PC-9 (cell line): Measurements from ENCODE around the gene MCU. TPM values are rescaled to one million over a fixed set of nuclear protein-coding genes. Genes with fewer than 3 reads are reported as not detected.
"Not testable (repeated sequence)": the region's sequence is repeated elsewhere in the genome, so short reads cannot be mapped to it uniquely, and the experiment has no call there.

ENCODE experiments used
- BruUV-seq: library from RNA; stranded (reverse); fragments of 400-500 nt; replicated peaks from 2 replicates; lab custom pipeline; 2021; lab: Mats Ljungman, UMichigan
- CTCF ChIA-PET: fragments of 300-600 bp; sonication (Branson Sonifier 250); formaldehyde crosslinking; loops from one replicate; lab custom pipeline; 2022; ENCODE audit warnings: antibody characterized with exemption; lab: Charles Lee
- POLR2A ChIA-PET: fragments of 300-600 bp; sonication (Branson Sonifier 250); formaldehyde crosslinking; loops from one replicate; lab custom pipeline; 2022; ENCODE audit warnings: antibody characterized with exemption; ENCODE audit not compliant: unreplicated experiment; lab: Charles Lee
- DNase-seq, 2 experiments: peaks; one replicate each; pipeline versions ENCODE4 v3.0.0 to v3.0.0-alpha.2; 2015 to 2022; ENCODE audit warnings: mixed read lengths in 1 of 2
- H2AFZ ChIP-seq: fragments of 200-600 bp; sonication (generic); 2 replicates; pipeline ENCODE4 v1.8.1; 2017; ENCODE audit warnings: antibody characterized with exemption
- H3F3A ChIP-seq: fragments of 200-600 bp; sonication (generic); 2 replicates; pipeline ENCODE4 v1.8.1; 2017; ENCODE audit warnings: antibody characterized with exemption, mild to moderate bottlenecking, low read depth; ENCODE audit not compliant: insufficient read depth
- H3K27ac ChIP-seq: fragments of 200-600 bp; sonication (generic); 2 replicates; pipeline ENCODE4 v1.6.1; 2016; ENCODE audit warnings: mixed run types
- H3K27me3 ChIP-seq: fragments of 200-600 bp; sonication (generic); 2 replicates; pipeline ENCODE4 v1.6.1; 2016; ENCODE audit warnings: low read depth, mixed run types; ENCODE audit not compliant: insufficient read depth
- H3K36me3 ChIP-seq: fragments of 200-600 bp; sonication (generic); 2 replicates; pipeline ENCODE4 v1.6.1; 2016; ENCODE audit warnings: low read depth, mixed run types
- H3K4me1 ChIP-seq: fragments of 200-600 bp; sonication (generic); replicated peaks from 2 replicates; pipeline ENCODE4 v1.6.1; 2016; ENCODE audit warnings: mixed run types; ENCODE audit not compliant: insufficient read depth
- H3K4me2 ChIP-seq: fragments of 200-600 bp; sonication (generic); 2 replicates; pipeline ENCODE4 v1.6.1; 2017; ENCODE audit warnings: mixed run types
- H3K4me3 ChIP-seq: fragments of 200-600 bp; sonication (generic); 2 replicates; pipeline ENCODE4 v1.6.1; 2016; ENCODE audit warnings: mixed run types
- H3K79me2 ChIP-seq: fragments of 200-600 bp; sonication (generic); 2 replicates; pipeline ENCODE4 v1.6.1; 2017; ENCODE audit warnings: low read depth, mixed run types
- H3K9me2 ChIP-seq: fragments of 200-600 bp; sonication (generic); 2 replicates; pipeline ENCODE4 v1.8.1; 2017; ENCODE audit warnings: mild to moderate bottlenecking; ENCODE audit not compliant: insufficient read depth
- H3K9me3 ChIP-seq: fragments of 200-600 bp; sonication (generic); 2 replicates; pipeline ENCODE4 v1.8.1; 2016; ENCODE audit warnings: low read depth; ENCODE audit not compliant: insufficient read depth
- H4K20me1 ChIP-seq: fragments of 200-600 bp; sonication (generic); 2 replicates; pipeline ENCODE4 v1.8.1; 2017; ENCODE audit not compliant: insufficient read depth
- CTCF ChIP-seq: fragments of 200-600 bp; sonication (generic); conservative IDR thresholded peaks from 2 replicates; pipeline ENCODE4 v1.6.1; 2017; ENCODE audit warnings: mixed run types, antibody characterized with exemption, mild to moderate bottlenecking, moderate library complexity
- EZH2 ChIP-seq: fragments of 200-600 bp; sonication (generic); IDR thresholded peaks from 2 replicates; pipeline ENCODE4 v1.8.0; 2017; ENCODE audit warnings: antibody characterized with exemption, low read depth
- intact Hi-C: fragments of 100-400 bp; cut with micrococcal nuclease; formaldehyde crosslinking; loops from one replicate; pipeline ENCODE4 v1.10.0; 2022; ENCODE audit not compliant: unreplicated experiment
- total RNA-seq: library from RNA; stranded (reverse); gene quantifications from 2 replicates; pipeline ENCODE4 v1.2.3, GENCODE V29; 2021

MCU gene
- total RNA-seq, 1 experiment from 2014 or later: 59.5 TPM

- no peaks in the 10 kb centered on the region for H3K36me3 ChIP-seq
- H3K9me3 ChIP-seq: no peaks in the 10 kb centered on the region
- H3F3A ChIP-seq: no peaks in the 10 kb centered on the region
- H3K27me3 ChIP-seq: no peaks in the 10 kb centered on the region
- CTCF ChIA-PET: no interaction called here
- no peak overlapping the region for H2AFZ ChIP-seq
- no peaks in the 10 kb centered on the region for H4K20me1 ChIP-seq
- H3K79me2 ChIP-seq: no peaks in the 10 kb centered on the region
- DNase-seq: no peak
- H3K9me2 ChIP-seq: no peaks in the 10 kb centered on the region
- H3K27ac ChIP-seq: no peak overlapping the region
- TF ChIP-seq EZH2 (no peak), CTCF (no peak)
- POLR2A ChIA-PET: interaction anchor here (0.7 kb wide), 1 partner anchor 1364 kb away, joined by 4 read pairs; no protein-coding TSS in a partner anchor
- BruUV-seq: no TSS peak
- H3K4me1 ChIP-seq: no peaks in the 10 kb centered on the region
- H3K4me3 ChIP-seq: no peak overlapping the region
- H3K4me2 ChIP-seq: no peak overlapping the region
- intact Hi-C loops: no loop called here
Observed at GRCh38 chr10:72899545-72899944, 207.6 kb downstream of the MCU start.

- H3K36me3 ChIP-seq, intact Hi-C loops, H3K9me2 ChIP-seq, POLR2A ChIA-PET, H3K4me2 ChIP-seq, H4K20me1 ChIP-seq, H3K9me3 ChIP-seq, CTCF ChIA-PET, H3K79me2 ChIP-seq, BruUV-seq, H3F3A ChIP-seq, DNase-seq, H3K27ac ChIP-seq, H3K4me1 ChIP-seq, H3K27me3 ChIP-seq, H3K4me3 ChIP-seq, H2AFZ ChIP-seq: not testable (repeated sequence)
Observed at GRCh38 chr10:72903941-72904446, 212.1 kb downstream of the MCU start.

GRCh38 chr10:72904806-72905205, 212.9 kb downstream of the MCU start:
- Histone ChIP-seq H3K9me3 (no peaks in the 10 kb centered on the region), H3K9me2 (no peaks in the 10 kb centered on the region), H3K4me3 (no peak overlapping the region), H2AFZ (no peak overlapping the region), H3K4me1 (no peaks in the 10 kb centered on the region), H3K4me2 (no peak overlapping the region), H3K36me3 (no peaks in the 10 kb centered on the region), H3K27me3 (no peaks in the 10 kb centered on the region), H4K20me1 (no peaks in the 10 kb centered on the region), H3F3A (no peaks in the 10 kb centered on the region), H3K79me2 (no peaks in the 10 kb centered on the region), H3K27ac (no peak overlapping the region)
- intact Hi-C loops: no loop called here
- BruUV-seq: no TSS peak
- ChIA-PET CTCF (no interaction called here), POLR2A (interaction anchor here (0.5 kb wide), 1 partner anchor 431 kb away, joined by 3 read pairs; no protein-coding TSS in a partner anchor)
- no peak for DNase-seq
- TF ChIP-seq EZH2 (no peak), CTCF (no peak)

- TF ChIP-seq EZH2 (no peak), CTCF (no peak)
- no peaks in the 10 kb centered on the region for H3F3A ChIP-seq
- H3K4me2 ChIP-seq: no peak overlapping the region
- no peaks in the 10 kb centered on the region for H4K20me1 ChIP-seq
- H3K4me1 ChIP-seq: no peaks in the 10 kb centered on the region
- H3K4me3 ChIP-seq: no peak overlapping the region
- CTCF ChIA-PET: no interaction called here
- no peaks in the 10 kb centered on the region for H3K9me3 ChIP-seq
- intact Hi-C loops: no loop called here
- H3K9me2 ChIP-seq: no peaks in the 10 kb centered on the region
- H2AFZ ChIP-seq: no peak overlapping the region
- H3K27ac ChIP-seq: no peak overlapping the region
- H3K36me3 ChIP-seq: no peaks in the 10 kb centered on the region
- BruUV-seq: no TSS peak
- H3K27me3 ChIP-seq: no peaks in the 10 kb centered on the region
- POLR2A ChIA-PET: interaction anchor here (0.7 kb wide), 2 partner anchors 167 to 213 kb away, joined by 3 read pairs; no protein-coding TSS in a partner anchor
- no peak for DNase-seq
- H3K79me2 ChIP-seq: no peaks in the 10 kb centered on the region
Observed at GRCh38 chr10:72906446-72906845, 214.5 kb downstream of the MCU start.
